Progenitor cell of endocrine pancreas (in vitro differentiated cells): Measurements from ENCODE around the gene GPR150. TPM values are rescaled to one million over a fixed set of nuclear protein-coding genes. Genes with fewer than 3 reads are reported as not detected.

Source experiments
- DNase-seq: peaks from one replicate; pipeline ENCODE4 v3.0.0; 2021; ENCODE audit warnings: low spot score; ENCODE audit not compliant: unreplicated experiment
- H3K27ac Mint-ChIP-seq: 2 replicates; pipeline ENCODE4 v1.8.0; 2021; ENCODE audit warnings: mild to moderate bottlenecking, moderate library complexity, mixed read lengths
- H3K27me3 Mint-ChIP-seq: 2 replicates; pipeline ENCODE4 v1.8.0; 2021; ENCODE audit warnings: mixed read lengths
- H3K36me3 Mint-ChIP-seq: 2 replicates; pipeline ENCODE4 v1.8.0; 2022; ENCODE audit warnings: mixed read lengths; ENCODE audit not compliant: insufficient read depth
- H3K4me1 Mint-ChIP-seq: 2 replicates; pipeline ENCODE4 v1.8.0; 2021; ENCODE audit warnings: low read depth, mixed read lengths
- H3K4me3 Mint-ChIP-seq: 2 replicates; pipeline ENCODE4 v1.8.0; 2021; ENCODE audit warnings: low read depth, mild to moderate bottlenecking, moderate library complexity, mixed read lengths
- H3K9me3 Mint-ChIP-seq: 2 replicates; pipeline ENCODE4 v1.8.0; 2021; ENCODE audit warnings: low read depth, mixed read lengths
- CTCF ChIP-seq: fragments of 200-600 bp; sonication (generic); IDR thresholded peaks from one replicate; pipeline ENCODE4 v1.5.0; 2021; ENCODE audit warnings: antibody characterized with exemption, mild to moderate bottlenecking; ENCODE audit not compliant: unreplicated experiment
- total RNA-seq: library from RNA; stranded (reverse); gene quantifications from 2 replicates; pipeline ENCODE4 v1.2.1, GENCODE V29; 2021

Gene GPR150
- total RNA-seq, 1 donor from 2014 or later, result not detected

GRCh38 chr5:95668728-95669127, 48.8 kb downstream of the GPR150 start:
- DNase-seq, result no peak
- H3K4me1 Mint-ChIP-seq, result peaks cover 12% of the 10 kb centered on the region
- H3K36me3 Mint-ChIP-seq, result no peaks in the 10 kb centered on the region
- no peak overlapping the region for H3K4me3 Mint-ChIP-seq
- H3K27me3 Mint-ChIP-seq, result no peaks in the 10 kb centered on the region
- no peaks in the 10 kb centered on the region for H3K9me3 Mint-ChIP-seq
- TF ChIP-seq CTCF, result no peak
- H3K27ac Mint-ChIP-seq, result no peak overlapping the region

- no peaks in the 10 kb centered on the region for H3K36me3 Mint-ChIP-seq
- H3K27me3 Mint-ChIP-seq, result no peaks in the 10 kb centered on the region
- peaks cover 7% of the 10 kb centered on the region for H3K4me1 Mint-ChIP-seq
- no peak overlapping the region for H3K27ac Mint-ChIP-seq
- no peak for DNase-seq
- TF ChIP-seq CTCF, result no peak
- no peaks in the 10 kb centered on the region for H3K9me3 Mint-ChIP-seq
- no peak overlapping the region for H3K4me3 Mint-ChIP-seq
Measured at GRCh38 chr5:95669540-95669939, 49.7 kb downstream of the GPR150 start.

DNA sequence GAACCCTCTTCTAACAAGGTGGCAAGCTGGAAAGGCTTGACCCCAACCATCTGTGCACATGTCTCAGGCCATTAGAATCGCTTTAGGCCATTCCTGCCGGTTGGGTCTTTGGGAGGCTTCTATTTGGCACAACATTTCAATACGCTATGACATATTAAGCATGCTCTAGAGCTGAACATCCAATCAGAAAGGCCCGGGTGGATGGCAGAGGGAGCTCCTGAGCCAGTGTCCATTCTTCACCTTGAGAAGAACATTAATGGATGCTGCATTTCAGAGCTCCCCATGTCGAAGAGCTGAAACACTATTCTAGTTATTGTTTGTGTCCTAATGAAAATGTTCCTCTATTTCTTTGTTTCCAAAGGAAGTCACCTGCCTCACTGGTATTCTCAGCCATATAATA, 50.1 kb downstream of the GPR150 start:
- Mint-ChIP-seq H3K27me3 (no peaks in the 10 kb centered on the region), H3K27ac (no peak overlapping the region), H3K4me3 (no peak overlapping the region), H3K9me3 (no peaks in the 10 kb centered on the region), H3K36me3 (no peaks in the 10 kb centered on the region), H3K4me1 (peaks cover 7% of the 10 kb centered on the region)
- DNase-seq, result no peak
- TF ChIP-seq CTCF, result no peak

- Mint-ChIP-seq H3K4me1 (peaks cover 7% of the 10 kb centered on the region), H3K36me3 (no peaks in the 10 kb centered on the region), H3K9me3 (no peaks in the 10 kb centered on the region), H3K4me3 (no peak overlapping the region), H3K27me3 (no peaks in the 10 kb centered on the region), H3K27ac (no peak overlapping the region)
- no peak for TF ChIP-seq CTCF
- no peak for DNase-seq
Measured at GRCh38 chr5:95670568-95670967, 50.7 kb downstream of the GPR150 start.

Other genes with a start within 250 kb of the GPR150 start
- 0.42 TPM in 1 of 2 replicates, not detected in the other for gene FAM81B, start 228.7 kb upstream of the GPR150 start, total RNA-seq
- 84.2 and 86.1 TPM in 2 replicates for gene SKIC3, start 65.1 kb upstream of the GPR150 start, total RNA-seq
- 11.2 and 11.5 TPM in 2 replicates for gene ARSK, start 65.0 kb upstream of the GPR150 start, total RNA-seq
- gene RFESD, start 26.7 kb downstream of the GPR150 start, total RNA-seq, result 2.9 and 4.2 TPM in 2 replicates
- gene SPATA9, start 62.9 kb downstream of the GPR150 start, total RNA-seq, result 0.82 TPM in 1 of 2 replicates, not detected in the other
- 55.9 and 61.9 TPM in 2 replicates for gene RHOBTB3, start 111.2 kb downstream of the GPR150 start, total RNA-seq
- 11.6 and 12.7 TPM in 2 replicates for gene GLRX, start 202.6 kb downstream of the GPR150 start, total RNA-seq